ENCODE results near the gene LYPLA2.
"Not testable (repeated sequence)": the region's sequence is repeated elsewhere in the genome, so short reads cannot be mapped to it uniquely, and the experiment has no call there.

Gene LYPLA2

DNA sequence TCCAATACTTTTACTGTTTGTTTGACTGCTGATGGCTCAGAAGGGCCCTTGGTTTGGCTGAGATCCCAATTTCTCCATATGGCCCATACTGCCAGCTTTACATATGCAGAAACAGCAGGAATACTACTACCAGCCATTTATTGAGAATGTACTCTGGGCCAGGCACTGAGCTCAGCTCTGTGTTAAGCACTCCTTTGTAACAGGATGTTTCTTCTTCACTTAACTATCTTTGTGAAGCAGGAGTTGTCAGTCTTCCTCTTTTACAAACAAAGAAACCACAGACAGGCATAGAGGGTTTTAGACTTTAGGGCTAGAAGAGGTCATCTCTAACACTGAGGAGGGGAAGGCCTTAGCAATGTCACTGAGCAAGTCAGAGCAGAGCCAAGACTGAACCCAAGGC, 26.0 kb downstream of the LYPLA2 start:
- H3K4me1 ChIP-seq: no peaks in the 10 kb centered on the region
- DNase-seq (ENCODE audit: low spot score in 2 of 2): no peak
- no peaks in the 10 kb centered on the region for H3K9me3 ChIP-seq
- no peaks in the 10 kb centered on the region for H3K27me3 ChIP-seq (ENCODE audit: low read depth)
- H3K4me3 ChIP-seq: no peak overlapping the region
- in situ Hi-C loops (cut with MboI; ENCODE audit: low sequenced_read_pairs): no loop called here
- peaks cover 27% of the 10 kb centered on the region for H3K36me3 ChIP-seq (replicated peaks)

DNA sequence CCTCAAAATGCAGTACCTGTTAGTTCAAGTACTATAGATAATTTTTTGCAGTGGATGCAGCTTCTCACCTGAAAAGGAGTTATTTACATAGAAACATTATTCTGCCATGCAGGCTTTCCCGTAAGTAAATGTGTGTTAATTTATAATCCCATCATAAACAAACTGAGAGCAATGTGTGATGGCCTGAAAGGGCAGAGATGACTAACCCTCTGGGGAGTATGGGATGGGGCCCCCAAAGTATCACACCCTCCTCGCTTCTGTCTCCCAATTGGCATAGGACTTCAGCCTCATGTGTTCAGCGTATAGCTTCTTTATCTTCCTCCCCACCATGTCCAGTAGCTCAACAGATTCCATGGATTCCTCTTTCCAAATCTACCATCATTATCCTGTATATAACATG, 26.7 kb downstream of the LYPLA2 start:
- Histone ChIP-seq H3K27me3 (ENCODE audit: low read depth) (no peaks in the 10 kb centered on the region), H3K4me1 (no peaks in the 10 kb centered on the region), H3K9me3 (no peaks in the 10 kb centered on the region), H3K36me3 (replicated peaks) (peaks cover 27% of the 10 kb centered on the region), H3K4me3 (no peak overlapping the region)
- no peak for DNase-seq (ENCODE audit: low spot score in 2 of 2)
- in situ Hi-C loops (cut with MboI; ENCODE audit: low sequenced_read_pairs): no loop called here

DNA sequence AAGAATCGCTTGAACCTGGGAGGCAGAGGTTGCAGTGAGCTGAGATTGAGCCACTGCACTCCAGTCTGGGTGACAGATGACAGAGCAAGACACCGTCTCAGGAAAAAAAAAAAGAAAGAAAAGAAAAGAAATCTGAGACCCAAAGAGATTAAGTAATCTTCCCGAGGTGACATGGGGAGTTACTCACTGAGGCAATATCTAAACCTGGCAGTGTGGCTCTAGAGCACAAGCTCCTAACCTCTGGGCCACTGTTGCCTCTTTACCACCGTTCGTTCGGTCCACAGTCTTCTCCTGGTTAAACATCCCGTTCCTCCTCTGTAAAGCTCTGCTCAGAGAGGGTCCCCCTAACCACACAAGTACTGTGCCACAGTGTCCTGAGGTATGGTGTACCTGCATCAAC, 32.8 kb downstream of the LYPLA2 start:
- in situ Hi-C loops (cut with MboI; ENCODE audit: low sequenced_read_pairs): no loop called here
- Histone ChIP-seq H3K27me3 (ENCODE audit: low read depth) (no peaks in the 10 kb centered on the region), H3K36me3 (replicated peaks) (no peaks in the 10 kb centered on the region; the same call in 1 of the 2 replicates), H3K4me3 (no peak overlapping the region), H3K4me1 (peaks cover 4% of the 10 kb centered on the region; the same call in 1 of the 2 replicates), H3K9me3 (no peaks in the 10 kb centered on the region)
- no peak for DNase-seq (ENCODE audit: low spot score in 2 of 2)

DNA sequence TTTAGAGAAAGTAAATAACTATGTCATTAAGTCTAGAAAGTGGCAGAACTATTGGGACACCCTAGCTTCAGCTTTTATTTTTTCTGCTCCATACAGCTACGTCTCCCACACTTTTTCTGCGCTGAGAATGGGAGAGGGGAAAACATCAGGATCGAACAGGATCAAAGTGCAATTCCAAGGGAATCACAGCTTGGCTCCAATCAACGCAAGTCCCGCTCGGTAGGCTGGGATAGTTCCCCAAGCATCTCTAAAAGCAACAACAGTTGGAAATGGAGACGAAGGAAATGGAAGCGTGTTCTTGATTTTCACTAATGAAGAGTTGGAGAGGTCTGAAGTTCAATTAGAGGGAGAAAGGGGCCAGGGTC, 33.7 kb downstream of the LYPLA2 start:
- no peaks in the 10 kb centered on the region for H3K36me3 ChIP-seq (replicated peaks)
- H3K4me3 ChIP-seq: peak overlapping the region; percentile 92
- H3K27me3 ChIP-seq (ENCODE audit: low read depth): no peaks in the 10 kb centered on the region
- no peak for DNase-seq (ENCODE audit: low spot score in 2 of 2)
- H3K9me3 ChIP-seq: no peaks in the 10 kb centered on the region
- in situ Hi-C loops (cut with MboI; ENCODE audit: low sequenced_read_pairs): no loop called here
- peaks cover 4% of the 10 kb centered on the region; the same call in 1 of the 2 replicates for H3K4me1 ChIP-seq

DNA sequence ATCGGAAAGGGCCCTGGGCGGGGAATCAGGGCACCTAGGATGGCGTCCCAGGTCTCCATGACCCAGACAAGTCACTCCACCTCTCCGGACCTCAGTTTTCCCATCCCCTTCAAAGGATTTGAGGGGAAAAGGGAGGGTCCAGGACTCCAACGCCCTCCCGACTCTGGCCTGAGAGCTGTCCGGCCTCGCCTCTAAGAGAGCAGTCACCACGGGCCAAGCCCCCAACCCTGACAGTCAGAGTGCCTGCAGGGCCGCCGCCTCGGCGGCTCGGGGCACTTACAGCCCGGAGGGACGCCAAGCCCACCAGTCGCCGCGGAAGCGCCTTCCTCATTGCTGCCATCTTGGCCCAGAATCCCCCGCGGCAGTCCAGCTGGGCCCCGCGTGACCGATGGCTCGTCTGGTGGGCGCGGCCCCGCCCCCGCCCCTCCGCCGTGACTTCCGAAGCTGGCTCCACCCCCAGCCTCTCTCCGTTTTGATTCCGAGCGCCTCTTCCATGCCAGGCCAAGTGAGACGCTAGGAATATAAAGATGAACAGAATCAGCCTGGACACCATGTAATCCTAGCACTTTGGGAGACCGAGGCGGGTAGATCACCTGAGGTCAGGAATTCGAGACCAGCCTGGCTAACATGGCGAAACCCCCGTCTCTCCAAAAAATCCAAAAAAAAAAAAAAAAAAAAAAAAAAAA, 34.3 kb downstream of the LYPLA2 start, which contains the start of gene HMGCL:
Gene HMGCL (minus strand): TSS at position 354 of the 686 bp plus-strand sequence. CDS start 14 bp downstream, at position 340.
- no peaks in the 10 kb centered on the region for H3K36me3 ChIP-seq (replicated peaks)
- peak within 1 kb of the TSS; percentile 92 for H3K4me3 ChIP-seq
- DNase-seq (ENCODE audit: low spot score in 2 of 2): peak; percentile 80 to 95
- no peaks in the 10 kb centered on the region for H3K27me3 ChIP-seq (ENCODE audit: low read depth)
- H3K9me3 ChIP-seq: no peaks in the 10 kb centered on the region
- H3K4me1 ChIP-seq: peaks cover 4% of the 10 kb centered on the region; the same call in 1 of the 2 replicates
- in situ Hi-C loops (cut with MboI; ENCODE audit: low sequenced_read_pairs): no loop called here

DNA sequence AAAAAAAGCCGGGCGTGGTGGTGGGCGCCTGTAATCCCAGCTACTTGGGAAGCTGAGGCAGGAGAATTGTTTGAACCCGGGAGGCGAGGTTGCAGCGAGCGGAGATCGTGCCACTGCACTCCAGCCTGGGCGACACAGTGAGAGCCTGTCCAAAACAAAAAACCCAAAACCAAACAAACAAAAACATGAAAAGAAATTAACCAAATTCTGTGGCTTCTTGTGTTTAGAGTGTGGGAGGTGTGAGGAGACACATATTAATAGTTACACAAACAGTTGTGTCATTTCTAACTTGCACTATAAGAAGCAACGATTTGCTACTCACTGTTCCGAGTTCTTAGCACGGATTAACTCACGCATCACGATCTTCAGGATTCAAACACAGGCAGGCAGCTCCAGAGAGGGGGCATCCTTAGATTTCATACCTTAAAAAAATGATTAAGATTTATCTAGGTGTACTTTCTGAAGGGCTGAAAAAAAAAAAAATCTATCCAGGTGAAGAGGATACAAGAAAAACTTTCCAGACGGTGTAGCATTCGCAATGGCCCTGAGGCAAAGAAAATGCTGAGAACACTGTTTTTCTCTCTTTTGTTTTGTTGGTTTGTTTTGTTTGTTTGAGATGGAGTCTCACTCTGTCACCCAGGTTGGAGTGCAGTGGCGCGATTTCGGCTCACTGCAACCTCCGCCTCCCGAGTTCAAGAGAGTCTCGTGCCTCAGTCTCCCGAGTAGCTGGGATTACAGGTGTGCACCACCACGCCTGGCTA, 35.0 kb downstream of the LYPLA2 start:
- Histone ChIP-seq H3K27me3 (ENCODE audit: low read depth) (no peaks in the 10 kb centered on the region), H3K4me3 (peak overlapping the region; percentile 92), H3K9me3 (no peaks in the 10 kb centered on the region), H3K36me3 (replicated peaks) (no peaks in the 10 kb centered on the region), H3K4me1 (peaks cover 4% of the 10 kb centered on the region; the same call in 1 of the 2 replicates)
- in situ Hi-C loops (cut with MboI; ENCODE audit: low sequenced_read_pairs): no loop called here
- no peak for DNase-seq (ENCODE audit: low spot score in 2 of 2)

DNA sequence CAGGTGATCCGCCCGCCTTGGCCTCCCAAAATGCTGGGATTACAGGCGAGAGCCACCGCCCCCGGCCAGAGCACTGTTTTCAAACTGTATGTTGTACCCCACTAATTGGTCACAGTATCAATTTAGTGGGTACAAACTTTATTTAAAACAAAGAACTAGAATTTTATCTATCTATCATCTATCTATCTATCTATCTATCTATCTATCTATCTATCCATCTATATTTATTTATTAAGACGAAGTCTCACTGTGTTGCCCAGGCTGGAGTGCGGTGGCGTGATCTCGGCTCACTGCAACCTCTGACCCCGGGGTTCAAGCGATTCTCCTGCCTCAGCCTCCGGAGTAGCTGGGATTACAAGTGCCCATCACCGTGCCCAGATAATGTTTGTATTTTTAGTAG, 35.6 kb downstream of the LYPLA2 start:
- H3K4me3 ChIP-seq; H3K4me1 ChIP-seq; DNase-seq (ENCODE audit: low spot score in 2 of 2); in situ Hi-C loops (cut with MboI; ENCODE audit: low sequenced_read_pairs); H3K9me3 ChIP-seq; H3K36me3 ChIP-seq (replicated peaks); H3K27me3 ChIP-seq (ENCODE audit: low read depth): not testable (repeated sequence)

DNA sequence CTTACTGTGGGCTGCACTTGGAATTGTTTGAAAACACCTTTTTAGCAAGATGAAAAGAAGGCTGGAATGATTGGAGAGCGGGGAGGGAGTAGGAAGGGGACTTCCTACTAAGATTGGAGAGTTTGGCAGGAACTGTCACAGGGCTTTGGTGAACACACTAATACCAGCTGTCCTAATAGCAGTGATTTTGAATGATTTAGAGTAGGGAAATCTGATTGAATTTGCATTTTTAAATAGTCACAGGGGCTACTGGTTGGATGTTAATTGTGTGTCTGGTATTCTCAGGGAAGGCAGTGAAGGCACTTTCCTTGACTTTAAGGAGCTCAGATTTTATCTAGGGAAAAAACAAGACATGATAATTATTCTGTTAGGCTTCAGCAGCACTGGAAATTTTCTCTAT, 36.8 kb downstream of the LYPLA2 start:
- DNase-seq (ENCODE audit: low spot score in 2 of 2): no peak
- no peaks in the 10 kb centered on the region for H3K36me3 ChIP-seq (replicated peaks)
- peaks cover 4% of the 10 kb centered on the region; the same call in 1 of the 2 replicates for H3K4me1 ChIP-seq
- H3K9me3 ChIP-seq: no peaks in the 10 kb centered on the region
- H3K4me3 ChIP-seq: no peak overlapping the region
- in situ Hi-C loops (cut with MboI; ENCODE audit: low sequenced_read_pairs): no loop called here
- H3K27me3 ChIP-seq (ENCODE audit: low read depth): no peaks in the 10 kb centered on the region

DNA sequence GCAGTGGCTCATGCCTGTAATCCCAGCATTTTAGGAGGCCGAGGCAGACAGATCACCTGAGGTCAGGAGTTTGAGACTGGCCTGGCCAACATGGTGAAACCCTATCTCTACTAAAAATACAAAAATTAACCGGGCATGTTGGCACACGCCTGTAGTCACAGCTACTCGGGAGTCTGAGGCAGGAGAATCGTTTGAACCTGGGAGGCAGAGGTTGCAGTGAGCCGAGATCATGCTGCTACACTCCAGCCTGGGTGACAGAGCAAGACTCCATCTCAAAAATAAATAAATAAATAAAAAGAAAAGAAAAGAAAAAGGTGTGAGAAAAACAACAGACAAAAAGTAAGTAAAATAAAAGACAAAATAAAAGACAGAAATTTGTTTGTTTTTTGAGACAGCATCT, 43.2 kb downstream of the LYPLA2 start:
- H3K9me3 ChIP-seq; H3K4me1 ChIP-seq; DNase-seq (ENCODE audit: low spot score in 2 of 2); H3K4me3 ChIP-seq; in situ Hi-C loops (cut with MboI; ENCODE audit: low sequenced_read_pairs); H3K27me3 ChIP-seq (ENCODE audit: low read depth); H3K36me3 ChIP-seq (replicated peaks): not testable (repeated sequence)

DNA sequence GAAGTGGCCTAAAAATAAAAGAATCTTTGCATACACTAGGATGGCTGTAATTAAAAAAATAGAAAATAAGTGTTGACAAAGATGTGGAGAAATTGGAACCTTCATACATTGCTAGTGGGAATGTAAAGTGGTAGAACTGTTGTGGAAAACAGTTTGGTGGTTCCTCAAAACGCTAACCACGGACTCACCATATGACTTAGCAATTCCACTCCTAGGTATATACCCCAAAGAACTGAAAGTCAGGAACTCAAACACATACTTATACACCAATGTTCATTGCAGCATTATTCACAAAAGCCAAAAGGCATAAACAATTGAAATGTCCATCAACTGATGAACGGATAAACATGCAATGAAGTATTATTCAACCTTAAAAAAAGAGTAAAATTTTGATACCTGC, 45.1 kb downstream of the LYPLA2 start:
- no peak for DNase-seq (ENCODE audit: low spot score in 2 of 2)
- no peak overlapping the region for H3K4me3 ChIP-seq
- H3K27me3 ChIP-seq (ENCODE audit: low read depth): peaks cover 9% of the 10 kb centered on the region
- H3K36me3 ChIP-seq (replicated peaks): no peaks in the 10 kb centered on the region; the same call in 1 of the 2 replicates
- in situ Hi-C loops (cut with MboI; ENCODE audit: low sequenced_read_pairs): no loop called here
- no peaks in the 10 kb centered on the region for H3K9me3 ChIP-seq
- H3K4me1 ChIP-seq: peaks cover 2% of the 10 kb centered on the region

DNA sequence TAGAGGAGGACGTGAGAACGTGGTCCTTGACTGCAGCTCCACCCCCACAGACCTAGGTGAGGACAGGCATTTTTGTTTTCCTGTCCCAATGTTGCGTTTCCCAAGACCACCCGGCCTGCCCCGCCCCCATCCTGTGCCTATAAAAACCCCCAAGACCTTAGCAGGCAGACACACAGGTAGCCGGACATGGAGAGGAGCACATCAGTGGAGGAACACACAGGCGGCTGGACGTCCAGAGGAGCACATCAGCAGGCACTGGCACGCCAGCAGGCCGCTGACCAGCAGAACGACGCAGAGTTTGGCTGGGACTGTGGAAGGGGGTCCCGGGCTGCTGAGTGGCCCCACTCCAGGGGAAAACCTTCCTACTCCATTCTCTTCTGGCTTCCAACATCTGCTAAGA, 47.0 kb downstream of the LYPLA2 start:
- Histone ChIP-seq H3K36me3 (replicated peaks) (no peaks in the 10 kb centered on the region; the same call in 1 of the 2 replicates), H3K4me3 (no peak overlapping the region; the same call in 1 of the 2 replicates), H3K4me1 (peaks cover 2% of the 10 kb centered on the region), H3K9me3 (no peaks in the 10 kb centered on the region), H3K27me3 (ENCODE audit: low read depth) (peaks cover 9% of the 10 kb centered on the region)
- in situ Hi-C loops (cut with MboI; ENCODE audit: low sequenced_read_pairs): no loop called here
- no peak for DNase-seq (ENCODE audit: low spot score in 2 of 2)

DNA sequence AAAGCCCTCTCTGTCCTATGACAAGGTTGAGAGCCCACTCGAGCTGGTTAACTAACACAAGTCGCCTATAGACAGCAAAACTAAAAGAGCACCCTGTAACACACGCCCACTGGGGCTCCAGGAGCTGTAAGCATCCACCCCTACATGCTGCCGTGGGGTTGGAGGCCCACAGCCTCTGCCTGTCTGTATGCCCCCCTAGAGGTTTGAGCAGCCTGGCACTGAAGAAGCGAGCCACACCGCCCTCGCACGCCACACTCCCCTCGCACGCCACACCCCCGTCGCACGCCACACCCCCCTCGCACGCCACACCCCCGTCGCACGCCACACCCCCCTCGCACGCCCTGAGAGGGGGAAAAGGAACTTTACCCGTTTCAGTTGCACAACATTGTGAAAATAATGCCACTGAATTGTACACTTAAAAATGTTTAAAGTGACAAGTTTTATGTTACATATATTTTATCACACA, 47.5 kb downstream of the LYPLA2 start:
- H3K4me3 ChIP-seq: peak overlapping the region; percentile 10; the same call in 1 of the 2 replicates
- DNase-seq (ENCODE audit: low spot score in 2 of 2): peak; percentile 34 to 81
- in situ Hi-C loops (cut with MboI; ENCODE audit: low sequenced_read_pairs): no loop called here

DNA sequence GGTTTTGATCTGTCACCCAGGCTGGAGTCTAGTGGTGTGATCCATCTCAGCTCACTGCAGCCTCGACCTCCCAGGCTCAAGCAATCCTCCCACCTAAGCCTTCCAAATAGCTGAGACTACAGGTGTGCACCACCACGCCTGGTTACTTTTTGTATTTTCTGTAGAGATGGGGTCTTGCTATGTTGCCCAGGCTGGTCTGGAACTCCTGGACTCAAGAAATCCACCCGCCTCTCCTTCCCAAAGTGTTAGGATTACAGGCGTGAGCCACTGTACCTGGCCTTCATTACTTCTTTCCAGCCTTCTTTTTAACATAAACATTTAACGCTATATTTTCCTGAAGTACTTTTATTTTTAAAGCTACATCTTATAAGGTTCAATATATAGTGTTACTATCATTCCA, 52.7 kb downstream of the LYPLA2 start:
- DNase-seq (ENCODE audit: low spot score in 2 of 2): no peak
- Histone ChIP-seq H3K4me3 (no peak overlapping the region), H3K36me3 (replicated peaks) (peaks cover 8% of the 10 kb centered on the region; the same call in 1 of the 2 replicates), H3K4me1 (peaks cover 2% of the 10 kb centered on the region; the same call in 1 of the 2 replicates), H3K27me3 (ENCODE audit: low read depth) (no peaks in the 10 kb centered on the region), H3K9me3 (no peaks in the 10 kb centered on the region)
- in situ Hi-C loops (cut with MboI; ENCODE audit: low sequenced_read_pairs): no loop called here

More for the DNA sequence above, 47.5 kb downstream of the LYPLA2 start:
- Histone ChIP-seq H3K27me3 (ENCODE audit: low read depth) (peaks cover 9% of the 10 kb centered on the region), H3K9me3 (no peaks in the 10 kb centered on the region), H3K4me1 (peaks cover 2% of the 10 kb centered on the region), H3K36me3 (replicated peaks) (no peaks in the 10 kb centered on the region; the same call in 1 of the 2 replicates)

Data from HAP-1 (cell line).